Panc1 (cell line): Measurements from ENCODE around the gene AP5B1.

ENCODE experiments used
- CTCF ChIP-seq: fragments of 450-650 bp; IDR thresholded peaks from 2 replicates; pipeline ENCODE4 v1.5.1; 2017; ENCODE audit warnings: mild to moderate bottlenecking
- POLR2AphosphoS5 ChIP-seq: IDR thresholded peaks from 2 replicates; pipeline ENCODE4 v1.6.1; 2012; ENCODE audit warnings: mild to moderate bottlenecking, low read depth, low read length, moderate library complexity
- SIN3A ChIP-seq: IDR thresholded peaks from 2 replicates; pipeline ENCODE4 v1.6.1; 2012; ENCODE audit warnings: low read depth, mild to moderate bottlenecking, low read length, moderate library complexity, borderline replicate concordance; ENCODE audit not compliant: insufficient read depth
- TF ChIP-seq, protein P1 (sequence below), 2 experiments: IDR thresholded peaks; 2 replicates each; pipeline ENCODE4 v1.6.1; 2011 to 2012; ENCODE audit warnings: low read depth in 2 of 2, control low read depth in 1 of 2, low read length in 1 of 2, mild to moderate bottlenecking in 1 of 2, moderate library complexity in 1 of 2; ENCODE audit not compliant: insufficient read depth in 1 of 2

DNA sequence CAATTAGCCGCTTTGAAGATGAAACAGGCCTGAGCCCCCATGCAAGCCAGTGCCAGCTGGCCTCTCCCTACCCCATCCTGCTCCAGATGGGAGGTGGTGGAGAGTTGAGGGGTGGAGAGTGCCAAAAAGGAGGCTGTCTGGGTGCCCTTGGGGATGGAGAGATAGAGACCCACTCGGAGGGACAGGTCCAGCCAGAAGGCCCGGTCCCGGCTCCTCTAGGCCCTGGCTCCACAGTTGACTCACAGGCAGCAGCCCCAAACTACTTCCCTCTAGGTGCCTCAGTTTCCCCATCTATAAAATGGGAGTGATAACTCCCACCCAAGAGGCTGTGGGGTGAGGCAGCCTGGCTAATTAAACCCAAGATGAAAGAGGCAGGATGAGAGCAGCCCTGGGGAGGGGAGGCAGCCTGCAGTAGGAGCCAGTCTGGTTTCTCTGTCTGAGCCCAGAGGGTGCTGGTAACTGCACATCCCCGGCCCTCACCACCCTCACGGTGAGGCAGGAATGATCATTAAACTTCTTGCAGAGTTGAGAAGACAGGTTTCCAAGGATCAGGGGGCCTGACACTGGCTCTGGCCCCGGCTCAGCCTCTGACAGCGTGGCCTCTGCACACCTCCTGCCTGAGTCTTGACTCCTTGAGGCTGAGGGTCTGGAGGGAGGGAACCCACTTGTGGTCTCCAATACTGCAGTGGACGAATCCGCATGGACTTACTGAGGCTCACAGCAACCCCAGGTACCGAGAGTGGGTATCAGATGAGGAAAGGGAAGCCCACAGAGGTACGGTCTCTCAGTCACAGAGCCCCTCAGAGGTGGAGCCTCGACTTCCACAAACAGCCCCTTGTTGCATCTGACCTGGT is 1.4 kb upstream of the AP5B1 start:
- TF ChIP-seq CTCF (no peak), POLR2AphosphoS5 (no peak), SIN3A (no peak)
- TF ChIP-seq, protein P1, sequence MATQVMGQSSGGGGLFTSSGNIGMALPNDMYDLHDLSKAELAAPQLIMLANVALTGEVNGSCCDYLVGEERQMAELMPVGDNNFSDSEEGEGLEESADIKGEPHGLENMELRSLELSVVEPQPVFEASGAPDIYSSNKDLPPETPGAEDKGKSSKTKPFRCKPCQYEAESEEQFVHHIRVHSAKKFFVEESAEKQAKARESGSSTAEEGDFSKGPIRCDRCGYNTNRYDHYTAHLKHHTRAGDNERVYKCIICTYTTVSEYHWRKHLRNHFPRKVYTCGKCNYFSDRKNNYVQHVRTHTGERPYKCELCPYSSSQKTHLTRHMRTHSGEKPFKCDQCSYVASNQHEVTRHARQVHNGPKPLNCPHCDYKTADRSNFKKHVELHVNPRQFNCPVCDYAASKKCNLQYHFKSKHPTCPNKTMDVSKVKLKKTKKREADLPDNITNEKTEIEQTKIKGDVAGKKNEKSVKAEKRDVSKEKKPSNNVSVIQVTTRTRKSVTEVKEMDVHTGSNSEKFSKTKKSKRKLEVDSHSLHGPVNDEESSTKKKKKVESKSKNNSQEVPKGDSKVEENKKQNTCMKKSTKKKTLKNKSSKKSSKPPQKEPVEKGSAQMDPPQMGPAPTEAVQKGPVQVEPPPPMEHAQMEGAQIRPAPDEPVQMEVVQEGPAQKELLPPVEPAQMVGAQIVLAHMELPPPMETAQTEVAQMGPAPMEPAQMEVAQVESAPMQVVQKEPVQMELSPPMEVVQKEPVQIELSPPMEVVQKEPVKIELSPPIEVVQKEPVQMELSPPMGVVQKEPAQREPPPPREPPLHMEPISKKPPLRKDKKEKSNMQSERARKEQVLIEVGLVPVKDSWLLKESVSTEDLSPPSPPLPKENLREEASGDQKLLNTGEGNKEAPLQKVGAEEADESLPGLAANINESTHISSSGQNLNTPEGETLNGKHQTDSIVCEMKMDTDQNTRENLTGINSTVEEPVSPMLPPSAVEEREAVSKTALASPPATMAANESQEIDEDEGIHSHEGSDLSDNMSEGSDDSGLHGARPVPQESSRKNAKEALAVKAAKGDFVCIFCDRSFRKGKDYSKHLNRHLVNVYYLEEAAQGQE (IDR thresholded peaks at IDR 0.05; ENCODE audit: insufficient read depth in 1 of 2, low read depth in 2 of 2, low read length in 1 of 2), result no peak
